Ishikawa (cell line): Measurements from ENCODE around the gene ZNF565.

ENCODE experiments used
- CEBPB ChIP-seq: IDR thresholded peaks from 2 replicates; pipeline ENCODE4 v1.6.1; 2012
- CREB1 ChIP-seq: IDR thresholded peaks from 2 replicates; pipeline ENCODE4 v1.6.1; 2012; ENCODE audit warnings: low read depth
- EGR1 ChIP-seq: IDR thresholded peaks from 2 replicates; pipeline ENCODE4 v1.6.1; 2012
- EP300 ChIP-seq: IDR thresholded peaks from 2 replicates; pipeline ENCODE4 v1.6.1; 2012; ENCODE audit warnings: borderline replicate concordance
- FOXM1 ChIP-seq: IDR thresholded peaks from 2 replicates; pipeline ENCODE4 v1.6.1; 2012; ENCODE audit warnings: low read depth, borderline replicate concordance
- NFIC ChIP-seq: IDR thresholded peaks from 2 replicates; pipeline ENCODE4 v1.6.1; 2012
- RAD21 ChIP-seq: IDR thresholded peaks from 2 replicates; pipeline ENCODE4 v1.6.1; 2012; ENCODE audit warnings: low read depth
- TAF1 ChIP-seq: IDR thresholded peaks from 2 replicates; pipeline ENCODE4 v1.6.1; 2012; ENCODE audit warnings: low read depth, mild to moderate bottlenecking
- TCF12 ChIP-seq: IDR thresholded peaks from 2 replicates; pipeline ENCODE4 v1.6.1; 2012; ENCODE audit warnings: low read depth
- TEAD4 ChIP-seq: IDR thresholded peaks from 2 replicates; pipeline ENCODE4 v1.6.1; 2012
- YY1 ChIP-seq: IDR thresholded peaks from 2 replicates; pipeline ENCODE4 v1.6.1; 2012; ENCODE audit warnings: low read depth
- ZBTB7A ChIP-seq: IDR thresholded peaks from 2 replicates; pipeline ENCODE4 v1.6.1; 2012; ENCODE audit warnings: low read depth
- TF ChIP-seq, protein P1 (sequence below): IDR thresholded peaks from 2 replicates; pipeline ENCODE4 v1.6.1; 2012
- TF ChIP-seq, protein P2 (sequence below): IDR thresholded peaks from 2 replicates; pipeline ENCODE4 v1.6.1; 2012
- TF ChIP-seq, protein P3 (sequence below): IDR thresholded peaks from 2 replicates; pipeline ENCODE4 v1.6.1; 2012; ENCODE audit warnings: low read depth, mild to moderate bottlenecking

ZNF565 gene

DNA sequence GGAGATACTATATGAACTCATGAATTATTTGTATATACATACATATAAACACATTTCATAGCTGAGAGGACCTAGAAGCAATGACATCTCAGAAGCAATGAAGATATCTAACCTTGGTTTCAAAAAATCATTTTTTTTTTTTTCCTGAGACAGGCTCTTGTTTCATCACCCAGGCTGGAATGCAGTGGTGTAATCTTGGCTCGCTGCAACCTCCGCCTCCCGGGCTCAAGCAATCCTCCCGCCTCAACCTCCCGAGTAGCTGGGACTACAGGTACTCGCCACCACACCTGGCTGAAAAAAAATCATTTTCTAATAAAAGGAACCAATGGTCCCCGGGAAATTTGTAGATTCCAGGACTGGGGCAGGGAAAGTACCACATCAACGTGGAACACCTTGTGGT is 4.0 kb downstream of the ZNF565 start:
- TF ChIP-seq CREB1 (no peak), EP300 (no peak), YY1 (no peak), FOXM1 (no peak), CEBPB (no peak), ZBTB7A (no peak), TEAD4 (no peak), RAD21 (no peak), NFIC (no peak), TAF1 (no peak), TCF12 (no peak), EGR1 (no peak)
- TF ChIP-seq, protein P1, sequence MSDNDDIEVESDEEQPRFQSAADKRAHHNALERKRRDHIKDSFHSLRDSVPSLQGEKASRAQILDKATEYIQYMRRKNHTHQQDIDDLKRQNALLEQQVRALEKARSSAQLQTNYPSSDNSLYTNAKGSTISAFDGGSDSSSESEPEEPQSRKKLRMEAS, result no peak
- TF ChIP-seq, protein P2, sequence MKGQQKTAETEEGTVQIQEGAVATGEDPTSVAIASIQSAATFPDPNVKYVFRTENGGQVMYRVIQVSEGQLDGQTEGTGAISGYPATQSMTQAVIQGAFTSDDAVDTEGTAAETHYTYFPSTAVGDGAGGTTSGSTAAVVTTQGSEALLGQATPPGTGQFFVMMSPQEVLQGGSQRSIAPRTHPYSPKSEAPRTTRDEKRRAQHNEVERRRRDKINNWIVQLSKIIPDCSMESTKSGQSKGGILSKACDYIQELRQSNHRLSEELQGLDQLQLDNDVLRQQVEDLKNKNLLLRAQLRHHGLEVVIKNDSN, result no peak
- TF ChIP-seq, protein P3, sequence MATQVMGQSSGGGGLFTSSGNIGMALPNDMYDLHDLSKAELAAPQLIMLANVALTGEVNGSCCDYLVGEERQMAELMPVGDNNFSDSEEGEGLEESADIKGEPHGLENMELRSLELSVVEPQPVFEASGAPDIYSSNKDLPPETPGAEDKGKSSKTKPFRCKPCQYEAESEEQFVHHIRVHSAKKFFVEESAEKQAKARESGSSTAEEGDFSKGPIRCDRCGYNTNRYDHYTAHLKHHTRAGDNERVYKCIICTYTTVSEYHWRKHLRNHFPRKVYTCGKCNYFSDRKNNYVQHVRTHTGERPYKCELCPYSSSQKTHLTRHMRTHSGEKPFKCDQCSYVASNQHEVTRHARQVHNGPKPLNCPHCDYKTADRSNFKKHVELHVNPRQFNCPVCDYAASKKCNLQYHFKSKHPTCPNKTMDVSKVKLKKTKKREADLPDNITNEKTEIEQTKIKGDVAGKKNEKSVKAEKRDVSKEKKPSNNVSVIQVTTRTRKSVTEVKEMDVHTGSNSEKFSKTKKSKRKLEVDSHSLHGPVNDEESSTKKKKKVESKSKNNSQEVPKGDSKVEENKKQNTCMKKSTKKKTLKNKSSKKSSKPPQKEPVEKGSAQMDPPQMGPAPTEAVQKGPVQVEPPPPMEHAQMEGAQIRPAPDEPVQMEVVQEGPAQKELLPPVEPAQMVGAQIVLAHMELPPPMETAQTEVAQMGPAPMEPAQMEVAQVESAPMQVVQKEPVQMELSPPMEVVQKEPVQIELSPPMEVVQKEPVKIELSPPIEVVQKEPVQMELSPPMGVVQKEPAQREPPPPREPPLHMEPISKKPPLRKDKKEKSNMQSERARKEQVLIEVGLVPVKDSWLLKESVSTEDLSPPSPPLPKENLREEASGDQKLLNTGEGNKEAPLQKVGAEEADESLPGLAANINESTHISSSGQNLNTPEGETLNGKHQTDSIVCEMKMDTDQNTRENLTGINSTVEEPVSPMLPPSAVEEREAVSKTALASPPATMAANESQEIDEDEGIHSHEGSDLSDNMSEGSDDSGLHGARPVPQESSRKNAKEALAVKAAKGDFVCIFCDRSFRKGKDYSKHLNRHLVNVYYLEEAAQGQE, result no peak

DNA sequence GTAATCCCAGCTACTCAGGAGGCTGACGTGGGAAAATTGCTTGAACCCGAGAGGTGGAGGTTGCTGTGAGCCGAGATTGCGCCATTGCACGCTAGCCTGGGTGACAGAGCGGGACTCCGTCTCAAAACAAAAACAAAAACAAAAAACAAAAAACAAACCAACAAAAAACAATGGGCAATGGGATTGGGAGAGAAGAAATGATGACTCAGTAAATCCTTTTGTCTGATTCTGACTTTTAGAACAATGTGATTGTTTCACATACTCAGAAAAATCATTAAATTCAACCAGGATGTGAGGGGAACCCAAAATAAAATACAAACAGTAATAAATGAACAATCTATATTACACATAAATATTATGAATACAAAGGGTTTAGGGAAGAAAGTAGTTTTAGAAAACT is 5.1 kb downstream of the ZNF565 start:
- TF ChIP-seq TCF12 (no peak), ZBTB7A (no peak), TAF1 (no peak), CREB1 (no peak), EGR1 (no peak), TEAD4 (no peak), CEBPB (no peak), RAD21 (no peak), YY1 (no peak), EP300 (no peak), NFIC (no peak), FOXM1 (no peak)
- TF ChIP-seq, protein P1, result no peak
- TF ChIP-seq, protein P2, result no peak
- TF ChIP-seq, protein P3, result no peak

DNA sequence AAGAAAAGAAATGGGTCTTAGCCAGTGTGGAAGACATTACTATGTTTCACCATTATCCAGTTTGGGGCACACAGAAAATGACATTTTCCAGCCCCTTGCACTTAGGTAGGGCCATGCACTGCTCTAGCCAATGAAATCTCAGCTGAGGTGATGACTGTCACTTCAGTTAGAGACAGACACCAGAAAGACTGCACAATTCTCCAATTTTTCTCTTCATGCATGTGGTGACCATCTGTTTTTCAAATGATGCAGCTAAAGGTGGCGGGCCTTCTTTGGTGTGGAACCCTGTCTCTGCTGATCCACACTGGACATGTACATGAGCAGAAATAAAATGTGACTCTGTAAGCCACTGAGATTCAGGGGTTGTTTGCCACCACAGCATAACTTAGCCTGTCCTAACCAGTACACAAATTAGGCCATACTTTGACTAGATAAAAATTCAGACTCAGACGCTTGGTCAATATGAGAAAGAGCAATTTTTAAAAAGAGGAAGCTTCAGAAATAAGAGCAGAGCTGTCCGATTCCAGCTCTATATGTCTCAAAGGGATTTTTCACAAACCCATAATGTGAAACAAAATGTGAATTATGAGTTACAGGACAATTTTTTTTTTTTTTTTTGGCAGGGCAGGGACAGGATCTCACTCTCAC is 6.7 kb downstream of the ZNF565 start:
- TF ChIP-seq CEBPB, result no peak
- TF ChIP-seq, protein P3, result no peak
- no peak for TF ChIP-seq EGR1
- TF ChIP-seq, protein P2, result no peak
- TF ChIP-seq TEAD4, result no peak
- no peak for TF ChIP-seq TAF1
- TF ChIP-seq TCF12, result no peak
- TF ChIP-seq, protein P1, result no peak

DNA sequence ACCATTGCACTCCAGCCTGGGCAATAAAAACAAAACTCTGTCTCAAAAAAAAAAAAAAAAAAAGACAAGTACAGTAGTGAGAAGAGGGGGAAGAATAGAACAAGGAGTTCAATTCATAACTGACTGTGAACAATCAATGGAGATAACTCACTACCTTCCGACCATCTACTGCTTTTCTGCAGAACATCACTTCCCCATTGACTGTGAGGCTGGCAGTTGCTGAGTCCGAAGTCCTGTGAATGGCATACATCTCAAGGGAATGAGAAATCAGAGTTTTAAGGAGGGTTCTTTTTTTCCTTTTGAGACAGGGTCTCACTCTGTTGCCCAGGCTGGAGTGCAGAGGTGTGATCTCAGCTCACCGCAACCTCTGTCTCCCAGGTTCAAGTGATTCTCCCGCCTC is 11.2 kb downstream of the ZNF565 start:
- no peak for TF ChIP-seq CEBPB
- no peak for TF ChIP-seq RAD21
- no peak for TF ChIP-seq EGR1
- TF ChIP-seq EP300, result no peak
- TF ChIP-seq ZBTB7A, result no peak
- TF ChIP-seq TAF1, result no peak
- TF ChIP-seq YY1, result no peak
- TF ChIP-seq, protein P1, result no peak
- TF ChIP-seq, protein P3, result no peak
- no peak for TF ChIP-seq FOXM1
- TF ChIP-seq TCF12, result no peak
- TF ChIP-seq CREB1, result no peak
- TF ChIP-seq, protein P2, result no peak
- no peak for TF ChIP-seq TEAD4
- no peak for TF ChIP-seq NFIC
